HCT116 (cell line): ENCODE measurements around the gene WFDC2. TPM values are rescaled to one million over a fixed set of nuclear protein-coding genes. Genes with fewer than 3 reads are reported as not detected.

Experiments used
- ATAC-seq: fragments of 200-7000 bp; cut with Tn5 transposase; 2 replicates; pipeline ENCODE4 v1.9.1; 2020; ENCODE audit warnings: mild to moderate bottlenecking, moderate library complexity
- BruUV-seq: library from RNA; stranded (reverse); fragments of 400-500 nt; replicated peaks from 2 replicates; lab custom pipeline; 2021; lab: Mats Ljungman, UMichigan
- CTCF ChIA-PET: fragments of 300-600 bp; sonication (Branson Sonifier 250); formaldehyde crosslinking; loops from one replicate; lab custom pipeline; 2021; ENCODE audit warnings: antibody characterized with exemption; lab: Charles Lee
- POLR2A ChIA-PET: fragments of 300-600, 350-600 bp; sonication (Branson Sonifier 250); formaldehyde crosslinking; loops from one replicate; lab custom pipeline; 2021; ENCODE audit warnings: antibody characterized with exemption; lab: Charles Lee
- RAD21 ChIA-PET, 2 experiments: fragments of 300-600 bp; sonication (Branson Sonifier 250); formaldehyde crosslinking; loops; one replicate each; lab custom pipeline; 2023; ENCODE audit warnings: low total read pairs in 2 of 2; ENCODE audit not compliant: uncharacterized antibody in 2 of 2, unreplicated experiment in 2 of 2, low non-redundant PET in 1 of 2; lab: Charles Lee
- DNase-seq: peaks from one replicate; pipeline ENCODE4 v3.0.0-alpha.2; 2010; ENCODE audit warnings: low read depth, low spot score
- H2AFZ ChIP-seq: fragments of 200-600 bp; shearing (Covaris generic), sonication (generic); 2 replicates; pipeline ENCODE4 v1.6.1; 2017; ENCODE audit warnings: low read depth, mixed run types, mixed read lengths, antibody characterized with exemption, low read length; ENCODE audit not compliant: poor library complexity, severe bottlenecking
- H3K27ac ChIP-seq: 2 replicates; pipeline ENCODE4 v1.5.1; 2012; ENCODE audit warnings: low read depth, low read length
- H3K27me3 ChIP-seq: fragments of 200-600 bp; sonication (generic); 2 replicates; pipeline ENCODE4 v1.6.1; 2016; ENCODE audit warnings: mixed run types, low read length, mixed read lengths; ENCODE audit not compliant: insufficient read depth
- H3K36me3 ChIP-seq, 2 experiments: fragments of 200-500 bp in 1 of 2; fragments of 200-600 bp in 1 of 2; sonication (Bioruptor generic) in 1 of 2; sonication (generic) in 1 of 2; 2 replicates each; pipeline versions ENCODE4 v1.5.1 to v1.6.1; 2014 to 2016; ENCODE audit warnings: low read length in 2 of 2, inconsistent platforms in 1 of 2, mixed read lengths in 1 of 2, mixed run types in 1 of 2; ENCODE audit not compliant: insufficient read depth in 2 of 2, control insufficient read depth in 1 of 2
- H3K4me1 ChIP-seq, 2 experiments: fragments of 200-600 bp in 1 of 2; sonication (generic) in 1 of 2; 2 replicates each; pipeline versions ENCODE4 v1.5.1 to v1.6.1; 2012 to 2017; ENCODE audit warnings: low read length in 2 of 2, inconsistent platforms in 1 of 2, mild to moderate bottlenecking in 1 of 2, mixed read lengths in 1 of 2, mixed run types in 1 of 2, moderate library complexity in 1 of 2; ENCODE audit not compliant: insufficient read depth in 2 of 2, control insufficient read depth in 1 of 2
- H3K4me2 ChIP-seq: fragments of 200-600 bp; sonication (generic); 2 replicates; pipeline ENCODE4 v1.6.1; 2017; ENCODE audit warnings: mixed run types, low read length, mixed read lengths
- H3K4me3 ChIP-seq, 2 experiments: fragments of 200-600 bp in 1 of 2; sonication (generic) in 1 of 2; replicated peaks in 1 of 2; 2 replicates each; pipeline ENCODE4 v1.5.1; 2011 to 2016; ENCODE audit warnings: low read length in 2 of 2, control low read depth in 1 of 2, low read depth in 1 of 2, mild to moderate bottlenecking in 1 of 2, mixed read lengths in 1 of 2, mixed run types in 1 of 2
- H3K79me2 ChIP-seq: fragments of 200-600 bp; sonication (generic); 2 replicates; pipeline ENCODE4 v1.6.1; 2017; ENCODE audit warnings: mild to moderate bottlenecking, mixed run types, low read length, moderate library complexity, mixed read lengths; ENCODE audit not compliant: insufficient read depth
- H3K9ac ChIP-seq: fragments of 200-600 bp; sonication (generic); 2 replicates; pipeline ENCODE4 v1.6.1; 2016; ENCODE audit warnings: low read length, mixed read lengths
- H3K9me2 ChIP-seq: fragments of 200-600 bp; sonication (generic), shearing (Covaris generic); 2 replicates; pipeline ENCODE4 v1.6.1; 2017; ENCODE audit warnings: mixed run types, mild to moderate bottlenecking, moderate library complexity; ENCODE audit not compliant: insufficient read depth
- H3K9me3 ChIP-seq, 2 experiments: fragments of 200-500 bp in 1 of 2; fragments of 200-600 bp in 1 of 2; sonication (Bioruptor generic) in 1 of 2; sonication (generic) in 1 of 2; 2 replicates each; pipeline ENCODE4 v1.6.1; 2014 to 2017; ENCODE audit warnings: low read length in 2 of 2, mixed read lengths in 2 of 2, inconsistent platforms in 1 of 2, low read depth in 1 of 2, mild to moderate bottlenecking in 1 of 2, mixed run types in 1 of 2, moderate library complexity in 1 of 2; ENCODE audit not compliant: control insufficient read depth in 1 of 2, insufficient read depth in 1 of 2
- H4K20me1 ChIP-seq: fragments of 200-600 bp; sonication (generic), shearing (Covaris generic); 2 replicates; pipeline ENCODE4 v1.6.1; 2017; ENCODE audit warnings: mixed run types, mild to moderate bottlenecking, moderate library complexity; ENCODE audit not compliant: insufficient read depth
- CBX3 ChIP-seq: IDR thresholded peaks from 2 replicates; pipeline ENCODE4 v1.6.1; 2012; ENCODE audit warnings: low read depth
- ELF1 ChIP-seq: IDR thresholded peaks from 2 replicates; pipeline ENCODE4 v1.6.1; 2012; ENCODE audit warnings: low read depth, borderline replicate concordance
- EZH2 ChIP-seq: fragments of 200-600 bp; sonication (generic); IDR thresholded peaks from 2 replicates; pipeline ENCODE4 v1.6.1; 2017; ENCODE audit warnings: antibody characterized with exemption, mixed run types
- FOSL1 ChIP-seq: IDR thresholded peaks from 2 replicates; pipeline ENCODE4 v1.6.1; 2012; ENCODE audit warnings: low read depth
- POLR2AphosphoS5 ChIP-seq: IDR thresholded peaks from 2 replicates; pipeline ENCODE4 v1.6.1; 2011; ENCODE audit warnings: mild to moderate bottlenecking, low read depth, low read length, moderate library complexity
- RAD21 ChIP-seq: IDR thresholded peaks from 2 replicates; pipeline ENCODE4 v1.6.1; 2012; ENCODE audit warnings: low read depth, mild to moderate bottlenecking
- SIN3A ChIP-seq: IDR thresholded peaks from 2 replicates; pipeline ENCODE4 v1.6.1; 2012; ENCODE audit warnings: low read depth
- SRF ChIP-seq: IDR thresholded peaks from 2 replicates; pipeline ENCODE4 v1.6.1; 2012; ENCODE audit warnings: low read depth
- TCF7L2 ChIP-seq: IDR thresholded peaks from 2 replicates; pipeline ENCODE4 v1.7.0; 2011; ENCODE audit warnings: borderline replicate concordance, inconsistent platforms; ENCODE audit not compliant: insufficient read depth, insufficient read length; ENCODE audit errors: extremely low read depth
- YY1 ChIP-seq: IDR thresholded peaks from 2 replicates; pipeline ENCODE4 v1.6.1; 2011; ENCODE audit warnings: low read length, low read depth, moderate library complexity, mild to moderate bottlenecking; ENCODE audit not compliant: insufficient replicate concordance; ENCODE audit errors: extremely low read depth
- intact Hi-C: fragments of 100-400 bp; cut with micrococcal nuclease; formaldehyde crosslinking; loops from 2 replicates; pipeline ENCODE4 v1.10.0; 2022
- total RNA-seq: library from RNA; stranded (reverse); gene quantifications from one replicate; pipeline ENCODE4 v1.2.1, GENCODE V29; 2021; ENCODE audit not compliant: unreplicated experiment
- TF ChIP-seq, protein P1 (sequence below): IDR thresholded peaks from 2 replicates; pipeline ENCODE4 v1.6.1; 2012
- TF ChIP-seq, protein P2 (sequence below), 3 experiments: fragments of 200-600 bp in 1 of 3; sonication (generic) in 1 of 3; IDR thresholded peaks in 2 of 3; conservative IDR thresholded peaks in 1 of 3; 2 replicates each; pipeline ENCODE4 v1.5.1; 2012 to 2017; ENCODE audit warnings: low read depth in 2 of 3, low read length in 2 of 3, antibody characterized with exemption in 1 of 3, borderline replicate concordance in 1 of 3, control low read depth in 1 of 3, mild to moderate bottlenecking in 1 of 3, mixed read lengths in 1 of 3, mixed run types in 1 of 3, moderate library complexity in 1 of 3; ENCODE audit not compliant: insufficient read depth in 1 of 3

WFDC2 gene
- total RNA-seq, 1 experiment from 2014 or later = 1.1 TPM

DNA sequence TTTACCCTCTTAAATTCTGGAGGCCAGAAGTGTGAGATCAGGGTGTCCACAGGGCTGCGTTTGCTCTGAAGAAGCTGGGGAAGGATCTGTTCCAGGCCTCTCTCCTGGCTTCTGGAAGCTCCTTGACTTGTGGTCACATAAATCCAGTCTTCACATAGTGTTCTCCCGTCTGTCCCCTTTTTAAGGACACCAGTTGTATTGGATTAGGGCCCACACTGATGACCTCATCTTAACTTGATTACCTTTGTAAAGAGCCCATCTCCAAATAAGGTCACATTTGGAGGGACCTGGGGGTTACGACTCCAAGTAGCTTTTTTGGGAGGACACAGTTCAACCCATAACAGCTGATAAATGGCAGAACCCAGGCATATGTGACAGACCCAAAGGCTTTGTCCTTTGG, 20.0 kb upstream of the WFDC2 start:
- ChIA-PET RAD21 (no interaction called here), POLR2A (interaction anchor here (1.3 kb wide), 1 partner anchor 87 kb away, joined by 4 read pairs; the partner anchor contains the start of gene SYS1), CTCF (interaction anchor here (0.7 to 3.9 kb wide), 8 partner anchors 10 to 321 kb away, joined by 3 to 23 read pairs (median 8); no protein-coding TSS in a partner anchor)
- Histone ChIP-seq H3K36me3 (no peaks in the 10 kb centered on the region), H3K4me2 (no peak overlapping the region), H2AFZ (no peak overlapping the region), H3K27me3 (no peaks in the 10 kb centered on the region), H3K4me3 (no peak overlapping the region), H3K9ac (no peak overlapping the region), H3K27ac (no peak overlapping the region), H4K20me1 (no peaks in the 10 kb centered on the region), H3K79me2 (no peaks in the 10 kb centered on the region), H3K4me1 (no peaks in the 10 kb centered on the region; a peak in 1 of 4 replicates), H3K9me2 (no peaks in the 10 kb centered on the region)
- intact Hi-C loops = no loop called here
- ATAC-seq (no peak), DNase-seq (no peak)
- no TSS peak for BruUV-seq
- no peak for TF ChIP-seq SRF
- TF ChIP-seq YY1 = no peak
- no peak for TF ChIP-seq EZH2
- TF ChIP-seq POLR2AphosphoS5 = no peak
- TF ChIP-seq, all 23 proteins: peak for 0
- no peaks in the 10 kb centered on the region for H3K9me3 ChIP-seq

DNA sequence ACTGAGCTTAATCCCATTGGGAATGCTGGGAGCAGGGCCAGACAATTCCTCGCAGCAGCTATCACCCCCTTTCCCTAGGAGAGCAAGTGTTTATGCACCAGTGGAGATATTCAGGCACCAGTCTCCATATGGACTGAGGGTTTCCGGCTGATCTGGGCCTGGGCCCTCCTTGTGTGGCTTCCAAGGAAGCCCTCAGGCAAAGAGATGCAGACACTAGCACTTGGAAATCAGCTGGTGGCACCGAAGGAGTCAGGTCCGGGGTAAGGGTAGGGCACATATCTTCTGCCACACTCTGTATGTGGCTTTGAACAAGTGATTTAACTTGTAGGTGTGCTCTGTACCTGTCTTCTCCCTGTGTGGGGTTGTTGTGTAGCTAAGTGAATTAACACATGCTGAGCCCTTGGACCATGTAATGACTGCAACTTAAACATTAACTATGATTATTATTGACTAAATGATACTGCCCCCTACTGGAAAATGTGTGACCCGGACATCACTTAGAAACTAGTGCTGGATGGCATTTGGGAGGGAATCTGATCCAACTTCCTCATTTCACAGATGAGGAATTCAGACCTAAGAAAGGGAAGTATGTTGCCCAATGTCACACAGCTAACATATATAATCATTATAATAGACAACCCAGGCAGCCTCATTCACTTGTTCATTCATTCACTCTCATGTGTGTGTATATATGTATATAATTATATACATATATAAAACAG, 19.3 kb upstream of the WFDC2 start:
- BruUV-seq = no TSS peak
- Histone ChIP-seq H3K4me3 (no peak overlapping the region), H3K9me2 (no peaks in the 10 kb centered on the region), H3K9me3 (no peaks in the 10 kb centered on the region), H3K4me1 (no peaks in the 10 kb centered on the region; a peak in 1 of 4 replicates), H3K79me2 (no peaks in the 10 kb centered on the region), H3K9ac (no peak overlapping the region), H4K20me1 (no peaks in the 10 kb centered on the region), H3K27me3 (no peaks in the 10 kb centered on the region), H2AFZ (no peak overlapping the region), H3K4me2 (no peak overlapping the region), H3K27ac (no peak overlapping the region), H3K36me3 (no peaks in the 10 kb centered on the region)
- DNase-seq = peak; percentile 31
- intact Hi-C loops = no loop called here
- ChIA-PET CTCF (interaction anchor here (0.7 to 3.9 kb wide), 11 partner anchors 10 to 321 kb away, joined by 3 to 23 read pairs (median 7); partner anchors contain the start of gene SYS1), POLR2A (interaction anchor here (0.5 to 1.3 kb wide), 2 partner anchors 87 to 114 kb away, joined by 3 to 4 read pairs; partner anchors contain the start of gene SYS1), RAD21 (no interaction called here)
- peak; percentile 27; the same call in 1 of the 2 replicates for TF ChIP-seq ELF1
- no peak for TF ChIP-seq FOSL1
- peak; percentile 38; the same call in 1 of the 2 replicates for TF ChIP-seq CBX3
- TF ChIP-seq, protein P1, sequence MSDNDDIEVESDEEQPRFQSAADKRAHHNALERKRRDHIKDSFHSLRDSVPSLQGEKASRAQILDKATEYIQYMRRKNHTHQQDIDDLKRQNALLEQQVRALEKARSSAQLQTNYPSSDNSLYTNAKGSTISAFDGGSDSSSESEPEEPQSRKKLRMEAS = no peak
- no peak for TF ChIP-seq SIN3A
- peak; percentile 65 for TF ChIP-seq RAD21
- TF ChIP-seq, protein P2, sequence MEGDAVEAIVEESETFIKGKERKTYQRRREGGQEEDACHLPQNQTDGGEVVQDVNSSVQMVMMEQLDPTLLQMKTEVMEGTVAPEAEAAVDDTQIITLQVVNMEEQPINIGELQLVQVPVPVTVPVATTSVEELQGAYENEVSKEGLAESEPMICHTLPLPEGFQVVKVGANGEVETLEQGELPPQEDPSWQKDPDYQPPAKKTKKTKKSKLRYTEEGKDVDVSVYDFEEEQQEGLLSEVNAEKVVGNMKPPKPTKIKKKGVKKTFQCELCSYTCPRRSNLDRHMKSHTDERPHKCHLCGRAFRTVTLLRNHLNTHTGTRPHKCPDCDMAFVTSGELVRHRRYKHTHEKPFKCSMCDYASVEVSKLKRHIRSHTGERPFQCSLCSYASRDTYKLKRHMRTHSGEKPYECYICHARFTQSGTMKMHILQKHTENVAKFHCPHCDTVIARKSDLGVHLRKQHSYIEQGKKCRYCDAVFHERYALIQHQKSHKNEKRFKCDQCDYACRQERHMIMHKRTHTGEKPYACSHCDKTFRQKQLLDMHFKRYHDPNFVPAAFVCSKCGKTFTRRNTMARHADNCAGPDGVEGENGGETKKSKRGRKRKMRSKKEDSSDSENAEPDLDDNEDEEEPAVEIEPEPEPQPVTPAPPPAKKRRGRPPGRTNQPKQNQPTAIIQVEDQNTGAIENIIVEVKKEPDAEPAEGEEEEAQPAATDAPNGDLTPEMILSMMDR (IDR thresholded peaks at IDR 0.05 in 2 of 3, conservative IDR thresholded peaks at IDR 0.05 in 1 of 3; ENCODE audit: borderline replicate concordance in 1 of 3, insufficient read depth in 1 of 3, low read depth in 2 of 3, low read length in 2 of 3) = peak; percentile 60 to 78 (median 71); a peak in 5 of 6 replicates
- TF ChIP-seq TCF7L2 = no peak
- peak; percentile 70 for ATAC-seq
